Measurements from ENCODE around the gene MEST.

- no peak for TF ChIP-seq EZH2 (IDR thresholded peaks at IDR 0.05)
- TF ChIP-seq POLR2AphosphoS5 (IDR thresholded peaks at IDR 0.05; ENCODE audit: borderline replicate concordance, low read depth, low read length): peak; percentile 59; the same call in 1 of the 2 replicates
- TF ChIP-seq FOXP2 (optimal IDR thresholded peaks at IDR 0.05; ENCODE audit: control extremely low read depth, extremely low read length, insufficient read depth): no peak
Observed at GRCh38 chr7:130473289-130473688, 18.6 kb upstream of the MEST start.

All from SK-N-MC (cell line).